HCEC 1CT (cell line): ENCODE data around the gene ATOSB.
A peak's percentile ranks its signal among the peaks of the same experiment; 100 is the strongest.
"Not testable (repeated sequence)": the region's sequence is repeated elsewhere in the genome, so short reads cannot be mapped to it uniquely, and the experiment has no call there.

Source experiments
- DNase-seq: peaks from one replicate; pipeline ENCODE4 v3.0.0-alpha.2; 2017

ATOSB gene

GRCh38 chr9:35115680-35116538 is at the start of gene ATOSB:
Gene ATOSB (minus strand): TSS chr9:35115862. CDS start chr9:35108274, 7,588 bp downstream.
- peak; percentile 91 for DNase-seq

DNA sequence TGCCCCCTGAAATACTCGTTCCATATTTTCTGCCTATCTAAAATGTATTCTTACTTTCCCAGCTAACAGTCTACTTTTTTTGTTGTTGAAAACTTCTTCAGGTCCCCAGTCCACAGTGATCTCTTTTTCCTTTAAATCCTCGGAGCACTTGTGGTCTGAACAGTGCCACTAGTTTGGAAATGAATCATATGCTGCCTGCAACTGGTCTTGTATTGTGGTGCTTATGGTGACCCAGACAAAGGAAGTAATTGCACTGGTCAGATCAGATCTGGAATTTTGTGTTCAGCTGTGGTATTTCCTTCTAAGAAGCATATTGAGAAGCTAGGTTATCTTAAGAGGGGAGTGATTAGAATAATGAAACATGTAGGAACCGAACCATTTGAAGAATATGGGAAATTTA is 49.0 kb upstream of the ATOSB start:
- DNase-seq, result peak; percentile 47

GRCh38 chr9:35163413-35163812 is 47.8 kb upstream of the ATOSB start:
- DNase-seq, result no peak

DNA sequence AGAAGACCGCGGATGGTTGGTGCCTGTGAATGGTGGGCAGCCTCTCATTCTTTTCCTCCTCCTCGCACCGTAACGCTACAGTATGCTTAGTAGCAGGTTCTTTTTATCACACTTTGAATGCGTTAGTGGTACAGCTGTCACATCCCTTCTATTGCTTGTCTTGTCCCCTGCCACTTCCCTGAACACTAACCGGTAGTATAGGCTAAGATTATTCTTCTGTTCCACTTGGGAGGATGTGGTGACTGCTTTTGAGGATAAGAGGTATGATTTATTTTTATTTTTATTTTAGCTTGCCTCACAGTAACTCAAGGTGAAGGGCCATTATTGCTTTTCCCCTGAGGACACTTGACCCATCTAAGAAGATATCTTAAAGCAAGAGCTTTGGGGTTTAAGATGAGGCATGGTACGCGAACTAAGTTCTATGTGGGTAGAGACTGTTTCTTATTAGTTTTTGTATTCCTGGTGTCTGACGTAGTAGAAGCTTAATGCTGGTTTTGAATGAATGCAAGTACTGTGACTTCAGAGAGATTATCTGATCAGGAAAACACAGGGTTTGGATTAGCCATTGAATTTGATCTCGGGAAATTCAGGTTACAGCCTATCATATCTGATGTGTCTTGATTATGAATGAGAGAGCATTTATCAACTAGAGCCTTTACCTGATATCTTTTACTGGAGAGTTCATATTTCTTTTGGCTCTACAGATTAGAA is 47.1 kb upstream of the ATOSB start:
- no peak for DNase-seq

DNA sequence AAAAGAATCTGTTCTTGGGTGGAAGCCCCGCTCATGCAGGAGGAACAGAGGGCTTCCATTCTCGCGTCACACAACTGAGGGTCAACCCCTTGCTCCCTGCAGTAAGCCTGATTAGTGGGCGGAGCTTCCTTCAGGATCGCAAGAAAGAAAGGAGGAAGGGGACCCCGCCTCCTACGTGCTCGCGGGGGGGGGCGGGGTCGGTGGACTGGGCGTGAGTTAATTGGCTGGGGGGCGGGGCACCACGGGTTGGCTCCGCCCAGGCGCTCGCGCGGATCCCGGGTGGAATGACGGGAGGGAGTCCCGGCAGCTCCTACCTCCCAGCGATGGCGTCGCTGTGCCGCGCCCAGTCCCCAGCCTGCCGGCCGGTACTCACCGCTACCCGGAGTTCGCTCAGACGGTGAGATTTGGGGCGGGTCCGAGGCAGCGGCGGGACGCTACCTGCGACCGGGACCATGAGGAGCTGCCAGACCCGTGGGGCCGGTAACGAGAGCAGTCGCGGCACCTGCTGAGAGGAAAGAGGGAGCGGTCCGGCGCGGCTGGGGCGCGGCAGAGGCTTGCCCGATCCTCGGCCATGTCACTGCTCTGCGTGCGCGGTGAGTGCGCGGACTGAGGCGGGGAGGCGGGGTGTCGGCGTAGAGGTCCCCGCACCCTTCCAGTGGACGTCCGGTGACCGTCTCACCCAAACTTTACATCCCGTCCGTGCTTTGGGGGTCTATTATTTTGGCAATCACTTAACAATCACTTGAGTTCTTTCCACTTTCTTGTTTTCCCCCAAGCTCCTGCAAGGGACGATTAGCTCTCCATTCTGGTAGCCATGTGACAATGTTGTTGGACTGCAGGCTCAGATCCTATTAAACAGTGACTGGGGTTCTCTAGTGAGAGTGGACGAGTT is 46.3 kb upstream of the ATOSB start, which contains the start of gene UNC13B:
TSS of gene UNC13B (plus strand) at position 297 of the 892 bp plus-strand sequence. CDS start at position 572, 275 bp downstream.
- peak; percentile 91 for DNase-seq

DNA sequence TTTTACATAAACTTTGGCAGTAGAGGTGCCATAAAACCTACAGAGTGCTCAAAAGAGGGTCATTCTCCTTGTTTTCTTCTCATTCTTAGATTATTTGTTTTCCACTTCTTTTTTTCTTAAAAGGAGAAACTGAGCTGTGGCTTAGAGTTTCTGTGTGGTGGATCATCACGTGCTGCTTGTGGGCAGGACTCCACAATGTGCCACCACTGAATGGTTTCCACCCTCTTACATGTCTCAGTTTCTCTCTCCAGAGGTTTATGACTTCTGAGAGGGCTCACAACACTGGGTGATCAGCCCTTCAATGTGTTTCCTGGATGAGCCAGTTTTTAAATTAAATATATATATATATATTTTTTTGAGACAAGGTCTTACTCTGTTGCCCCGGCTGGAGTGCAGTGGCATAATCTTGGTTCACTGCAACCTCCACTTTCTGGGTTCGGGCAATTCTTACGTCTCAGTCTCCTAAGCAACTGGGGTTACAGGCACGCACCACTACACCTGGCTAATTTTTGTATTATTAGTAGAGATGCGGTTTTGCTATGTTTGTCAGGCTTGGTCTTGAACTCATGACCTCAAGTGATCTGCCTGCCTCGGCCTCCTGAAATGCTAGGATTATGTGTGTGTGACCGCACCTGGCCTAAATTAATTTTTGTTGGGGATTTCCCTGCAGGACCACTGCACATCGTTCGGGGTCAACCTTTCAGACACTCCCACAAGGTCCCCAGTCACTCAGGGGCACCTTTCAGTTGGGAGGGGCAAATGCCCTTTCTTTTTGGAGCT is 43.0 kb upstream of the ATOSB start:
- DNase-seq, result no peak

DNA sequence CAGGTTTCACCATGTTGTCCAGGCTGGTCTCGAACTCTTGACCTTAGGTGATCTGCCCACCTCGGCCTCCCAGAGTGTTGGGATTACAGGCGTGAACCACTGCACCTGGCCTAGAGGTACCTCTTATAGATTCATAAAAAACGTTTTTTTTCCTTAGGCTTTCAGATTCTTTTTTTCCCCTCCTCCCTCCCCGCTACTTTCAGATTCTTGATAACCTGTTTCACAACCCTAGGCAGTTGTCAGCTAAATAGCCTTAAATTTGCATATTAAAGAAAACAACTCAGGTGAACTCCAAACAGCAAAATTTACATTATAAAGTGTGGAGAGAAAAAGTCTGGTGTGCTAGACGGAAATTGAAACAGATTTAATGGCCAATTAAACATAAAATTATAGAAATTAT is 42.2 kb upstream of the ATOSB start:
- DNase-seq, result not testable (repeated sequence)

DNA sequence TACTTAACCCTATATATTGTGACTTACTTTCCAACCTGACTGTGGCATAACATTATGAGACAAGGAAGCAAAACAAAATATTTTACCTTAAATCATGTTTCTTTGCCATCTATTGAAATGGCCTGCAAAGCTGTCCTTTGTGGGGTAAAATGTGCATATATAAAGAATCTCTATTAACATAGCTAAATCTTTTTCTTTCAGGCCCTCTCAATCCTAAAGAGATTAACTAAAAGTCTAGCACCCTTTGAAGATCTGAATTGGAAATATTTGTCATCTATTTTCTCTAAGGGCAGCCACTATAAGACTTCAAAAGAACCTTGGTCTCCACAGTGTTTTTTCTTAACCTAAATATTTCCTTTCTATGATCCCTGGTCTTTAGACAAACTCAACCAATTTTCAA is 41.1 kb upstream of the ATOSB start:
- no peak for DNase-seq

DNA sequence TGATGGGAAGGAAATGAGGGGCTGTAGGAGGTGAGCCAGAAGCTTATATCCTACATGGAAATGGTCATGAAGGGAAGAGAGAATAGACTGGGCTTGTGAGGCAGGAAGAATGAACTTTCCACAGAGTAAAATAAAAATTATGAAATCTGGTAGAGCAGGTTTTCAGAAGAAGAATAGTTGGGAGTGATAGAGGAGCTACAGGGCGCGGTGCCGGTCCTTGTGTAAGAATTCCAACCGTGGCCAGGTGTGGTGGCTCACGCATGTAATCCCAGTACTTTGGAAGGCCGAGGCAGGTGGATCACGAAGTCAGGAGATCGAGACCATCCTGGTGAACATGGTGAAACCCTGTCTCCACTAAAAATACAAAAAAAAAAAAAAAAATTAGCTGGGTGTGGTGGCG is 37.3 kb upstream of the ATOSB start:
- DNase-seq, result no peak

DNA sequence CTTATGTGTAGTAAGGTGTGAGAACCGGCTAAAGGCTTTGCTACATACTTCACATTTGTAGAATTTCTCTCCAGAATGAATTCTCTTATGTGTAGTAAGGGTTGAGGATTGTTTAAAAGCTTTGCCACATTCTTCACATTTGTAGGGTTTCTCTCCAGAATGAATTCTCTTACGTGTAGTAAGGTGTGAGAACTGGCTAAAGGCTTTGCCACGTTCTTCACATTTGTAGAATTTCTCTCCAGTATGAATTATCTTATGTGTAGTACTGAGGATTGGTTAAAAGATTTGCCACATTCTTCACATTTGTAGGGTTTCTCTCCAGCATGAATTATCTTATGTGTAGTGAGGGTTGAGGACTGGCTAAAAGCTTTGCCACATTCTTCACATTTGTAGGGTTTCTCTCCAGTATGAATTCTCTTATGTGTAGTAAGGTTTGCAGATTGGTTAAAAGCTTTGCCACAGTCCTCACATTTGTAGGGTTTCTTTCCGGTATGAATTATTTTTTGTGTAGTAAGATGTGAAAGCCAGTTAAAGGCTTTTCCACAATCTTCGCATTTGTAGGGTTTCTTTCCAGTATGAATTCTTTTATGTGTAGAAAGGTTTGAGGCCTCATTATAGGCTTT is 32.4 kb upstream of the ATOSB start:
- DNase-seq, result not testable (repeated sequence)

- no peak for DNase-seq
These were observed 26.4 kb upstream of the ATOSB start for GRCh38 chr9:35142037-35142436.

- no peak for DNase-seq
These were observed 24.4 kb upstream of the ATOSB start for GRCh38 chr9:35140093-35140492.

GRCh38 chr9:35136866-35137265 is 21.2 kb upstream of the ATOSB start:
- no peak for DNase-seq

DNA sequence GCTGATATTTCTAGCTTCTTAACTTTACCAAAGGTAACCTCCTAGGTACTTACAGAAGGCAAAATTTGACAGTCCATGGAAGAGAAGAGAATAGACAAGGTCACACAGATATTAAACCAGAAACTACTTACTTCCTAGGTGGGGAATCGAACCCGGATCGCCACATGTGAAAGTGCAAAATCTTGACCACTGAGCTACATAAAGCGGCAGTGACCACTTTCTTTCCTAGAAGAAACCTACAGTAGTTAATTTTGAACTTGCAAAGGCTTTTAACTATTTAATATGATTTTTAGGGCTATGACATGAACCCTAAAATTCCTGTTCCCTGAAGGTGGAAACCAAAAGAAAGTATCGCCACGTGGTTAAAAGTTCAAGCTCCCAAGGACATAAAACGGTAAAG is 20.3 kb upstream of the ATOSB start:
- DNase-seq, result no peak

- no peak for DNase-seq
These were observed 19.3 kb upstream of the ATOSB start for GRCh38 chr9:35134920-35135319.

DNA sequence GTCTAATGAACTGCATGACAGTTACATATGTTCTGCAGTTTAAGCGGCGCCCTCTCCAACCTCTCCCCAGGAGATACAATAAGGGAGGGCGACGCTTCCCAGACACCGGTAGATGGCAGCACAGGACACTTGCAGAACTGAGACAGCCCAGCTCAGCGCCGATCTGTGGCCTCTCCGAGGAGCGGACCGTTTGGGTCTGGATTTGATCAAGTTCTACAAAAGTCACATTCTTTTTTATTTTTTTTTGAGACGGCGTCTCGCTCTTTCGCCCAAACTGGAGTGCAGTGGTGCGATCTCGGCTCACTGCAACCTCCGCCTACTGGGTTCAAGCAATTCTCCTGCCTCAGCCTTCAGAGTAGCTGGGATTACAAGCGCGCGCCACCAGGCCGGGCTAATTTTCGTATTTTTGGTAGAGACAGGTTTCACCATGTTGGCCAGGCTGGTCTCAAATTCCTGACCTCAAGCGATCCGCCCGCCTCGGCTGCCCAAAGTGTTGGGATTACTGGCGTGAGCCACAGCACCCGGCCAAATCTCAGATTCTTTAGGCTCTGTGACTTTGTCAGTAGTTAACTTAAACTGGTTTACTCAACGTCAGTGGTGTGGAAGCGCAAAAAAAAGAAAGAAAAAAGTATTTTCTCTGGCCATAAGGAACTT is 1.4 kb upstream of the ATOSB start:
- peak; percentile 91 for DNase-seq

DNA sequence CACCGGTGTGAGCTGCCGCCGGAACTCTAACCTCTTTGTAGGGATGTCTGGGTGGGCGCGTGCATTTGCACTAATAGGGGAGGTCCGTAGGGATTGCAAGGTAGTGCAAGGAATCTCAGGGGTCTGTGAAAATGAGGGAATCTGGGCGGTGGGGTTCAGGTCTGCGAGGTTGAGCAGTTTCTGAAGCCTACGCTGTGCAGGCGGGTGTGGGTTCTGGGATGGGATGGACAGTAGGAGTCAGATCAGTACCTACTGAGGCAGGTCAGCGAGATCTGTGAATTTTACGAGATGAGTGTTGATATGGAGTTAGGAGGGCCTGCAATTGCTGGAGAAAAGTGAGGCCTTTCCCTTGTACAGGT is 856 bp upstream of the ATOSB start:
- DNase-seq, result no peak

DNA sequence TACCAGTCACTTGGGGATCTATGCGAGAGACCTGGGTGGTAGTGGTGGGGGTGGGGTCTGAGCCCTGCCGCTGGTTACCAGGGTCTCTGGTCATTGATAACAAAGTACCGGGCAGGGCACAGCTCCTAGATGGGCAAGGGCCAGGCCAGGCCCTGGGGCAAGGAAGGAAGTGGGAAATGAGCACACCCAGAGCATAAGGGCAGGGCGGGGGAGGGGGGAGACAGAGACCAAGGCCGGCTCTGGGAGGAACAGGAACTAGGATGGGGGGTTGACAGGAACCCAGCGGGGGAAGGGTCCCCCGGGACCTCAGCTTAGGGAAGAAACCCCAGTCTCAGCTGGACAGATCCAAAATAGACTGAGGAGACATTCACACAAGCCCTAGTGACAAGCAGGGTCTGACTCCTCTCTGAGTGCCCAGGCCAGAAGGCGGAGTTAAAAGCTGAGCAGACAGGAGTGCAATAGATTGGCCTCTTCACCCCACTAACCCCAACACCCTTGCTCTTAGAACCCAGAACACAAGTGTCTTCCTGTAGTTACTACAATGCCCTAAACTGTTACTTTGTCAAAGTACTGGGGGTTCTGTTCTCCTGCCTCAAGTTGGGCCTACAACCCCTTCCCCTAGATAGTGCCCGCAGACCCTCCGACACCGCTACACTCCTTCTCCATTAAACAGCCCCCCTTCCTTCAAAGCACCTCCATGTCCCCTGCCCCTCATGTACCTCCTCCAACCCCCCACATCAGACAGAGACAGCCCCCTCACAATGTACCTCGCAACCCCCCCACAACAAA is 628 bp downstream of the ATOSB start:
- DNase-seq, result peak; percentile 59

DNA sequence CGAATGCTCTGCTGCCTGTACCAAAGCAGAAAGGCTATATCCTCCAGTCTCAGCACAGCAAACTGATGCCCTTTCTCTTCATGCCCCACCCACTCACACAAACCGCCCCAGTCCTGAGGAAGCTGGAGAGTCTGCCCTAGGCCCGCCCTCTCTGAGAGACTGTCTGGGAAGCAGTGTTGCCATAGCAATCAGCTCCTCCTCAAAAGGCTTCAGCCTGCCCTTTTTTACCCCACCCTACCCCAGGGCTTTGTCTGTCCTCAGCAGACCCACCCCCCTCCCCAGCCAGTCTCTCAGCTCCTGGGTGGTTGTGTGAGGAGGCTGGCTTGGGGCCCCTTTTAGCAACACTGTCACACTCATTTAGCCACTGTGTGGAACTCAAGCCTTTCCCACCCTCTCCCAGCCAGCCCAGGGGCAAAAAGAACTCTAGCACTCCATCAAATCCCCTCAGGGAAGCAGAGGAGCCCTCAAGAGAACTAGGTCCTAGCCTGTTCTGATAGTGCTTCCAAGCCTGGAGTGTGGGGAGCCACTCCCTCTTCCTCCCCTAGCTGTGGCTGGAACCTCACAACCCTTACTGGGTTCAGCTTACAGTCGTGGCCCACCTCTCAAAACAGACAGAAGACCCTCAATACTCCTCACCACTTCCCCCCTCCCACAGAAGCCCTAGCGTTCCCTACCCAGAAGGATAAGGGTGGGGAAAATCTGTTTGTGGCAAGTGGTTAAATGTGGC is 1.4 kb downstream of the ATOSB start:
- peak; percentile 88 for DNase-seq
